COLO668 (cell line): ENCODE measurements around the gene OR10S1.
"Not testable (repeated sequence)": the region's sequence is repeated elsewhere in the genome, so short reads cannot be mapped to it uniquely, and the experiment has no call there.

ENCODE experiments used
- DNase-seq: peaks from one replicate; lab custom pipeline; 2025; ENCODE audit not compliant: unreplicated experiment; lab: John Stamatoyannopoulos, UW

The OR10S1 gene, protein sequence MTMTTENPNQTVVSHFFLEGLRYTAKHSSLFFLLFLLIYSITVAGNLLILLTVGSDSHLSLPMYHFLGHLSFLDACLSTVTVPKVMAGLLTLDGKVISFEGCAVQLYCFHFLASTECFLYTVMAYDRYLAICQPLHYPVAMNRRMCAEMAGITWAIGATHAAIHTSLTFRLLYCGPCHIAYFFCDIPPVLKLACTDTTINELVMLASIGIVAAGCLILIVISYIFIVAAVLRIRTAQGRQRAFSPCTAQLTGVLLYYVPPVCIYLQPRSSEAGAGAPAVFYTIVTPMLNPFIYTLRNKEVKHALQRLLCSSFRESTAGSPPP

DNA sequence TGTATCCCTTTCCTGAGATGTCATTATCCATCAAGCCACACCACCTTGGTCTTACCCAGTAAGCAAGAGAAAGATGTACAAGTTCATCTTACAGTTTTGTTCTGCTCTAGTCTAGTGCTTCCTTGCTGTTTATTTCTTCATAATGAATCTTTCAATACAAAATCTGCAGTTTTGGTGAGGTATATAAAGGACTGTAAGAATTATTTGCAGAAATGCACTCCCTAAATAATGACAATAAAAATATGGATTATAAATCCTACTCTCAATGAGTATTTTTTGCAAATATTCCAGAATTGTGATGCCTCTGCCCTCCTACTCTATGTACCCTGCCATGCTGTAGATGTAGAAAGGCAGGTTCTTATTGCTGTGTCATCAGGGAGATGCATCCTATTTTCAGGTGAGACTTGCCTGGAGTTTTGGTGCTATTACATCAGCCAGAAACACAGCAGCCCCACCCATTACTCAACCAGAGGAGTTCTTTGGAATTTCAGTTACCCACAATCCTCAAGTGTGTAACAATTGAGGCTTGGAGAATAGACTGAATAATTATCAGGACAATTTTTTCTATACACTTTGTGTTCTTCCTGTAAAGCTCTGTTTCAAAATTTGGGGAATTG lies at the start of gene OR10S1:
TSS of gene OR10S1 (minus strand) at position 51 of the 617 bp plus-strand sequence. CDS start 117 bp downstream, outside the sequence.
- DNase-seq, result no peak

DNA sequence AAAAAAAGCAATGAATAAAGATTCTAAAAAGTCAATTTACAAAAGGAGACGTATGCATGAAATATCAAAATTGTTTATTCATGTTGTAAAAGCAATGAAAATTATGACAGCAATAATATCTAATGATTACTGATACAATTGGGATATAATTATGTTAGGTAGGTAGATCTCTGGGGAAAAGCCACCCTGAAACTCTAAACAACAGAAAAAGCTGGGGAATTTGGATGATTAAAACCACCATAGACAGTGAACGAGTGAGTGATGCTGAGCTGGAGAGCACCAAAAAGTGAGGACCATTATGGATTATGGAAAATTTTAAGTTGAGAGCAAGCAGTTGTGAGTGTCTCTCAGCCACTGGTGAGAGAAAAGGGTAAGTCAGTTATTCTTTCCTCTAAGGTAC lies 48.9 kb upstream of the OR10S1 start, which contains the start of gene OR10G8:
TSS of gene OR10G8 (plus strand) at position 301 of the 400 bp plus-strand sequence. CDS start 2,825 bp downstream, outside the sequence.
- DNase-seq, result no peak

DNA sequence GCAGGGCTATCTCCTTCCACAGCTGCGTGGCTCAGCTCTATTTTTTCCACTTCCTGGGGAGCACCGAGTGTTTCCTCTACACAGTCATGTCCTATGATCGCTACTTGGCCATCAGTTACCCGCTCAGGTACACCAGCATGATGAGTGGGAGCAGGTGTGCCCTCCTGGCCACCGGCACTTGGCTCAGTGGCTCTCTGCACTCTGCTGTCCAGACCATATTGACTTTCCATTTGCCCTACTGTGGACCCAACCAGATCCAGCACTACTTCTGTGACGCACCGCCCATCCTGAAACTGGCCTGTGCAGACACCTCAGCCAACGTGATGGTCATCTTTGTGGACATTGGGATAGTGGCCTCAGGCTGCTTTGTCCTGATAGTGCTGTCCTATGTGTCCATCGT lies 38.3 kb upstream of the OR10S1 start:
- not testable (repeated sequence) for DNase-seq

DNA sequence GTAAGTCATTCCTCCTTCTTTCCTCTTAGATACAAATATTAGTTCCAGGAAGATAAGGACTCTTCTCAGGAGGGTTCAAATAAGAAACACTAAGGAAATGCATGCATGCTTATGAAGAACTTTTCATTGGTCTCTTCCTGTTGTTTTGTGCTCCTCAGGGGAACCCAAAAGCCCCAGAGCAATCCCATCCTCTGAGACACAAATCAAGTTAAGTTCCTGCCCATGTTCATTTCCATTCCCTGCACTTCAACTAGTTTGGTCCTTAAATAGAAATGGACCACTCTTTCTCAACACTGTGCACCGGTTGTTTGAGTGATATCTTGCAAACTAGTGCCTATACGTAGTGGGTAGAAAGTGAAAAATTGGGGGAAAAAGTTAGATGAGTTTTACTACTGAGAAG lies 35.1 kb upstream of the OR10S1 start, which contains the start of gene OR10G4:
TSS of gene OR10G4 (plus strand) at position 301 of the 400 bp plus-strand sequence. CDS start 2,578 bp downstream, outside the sequence.
- no peak for DNase-seq

DNA sequence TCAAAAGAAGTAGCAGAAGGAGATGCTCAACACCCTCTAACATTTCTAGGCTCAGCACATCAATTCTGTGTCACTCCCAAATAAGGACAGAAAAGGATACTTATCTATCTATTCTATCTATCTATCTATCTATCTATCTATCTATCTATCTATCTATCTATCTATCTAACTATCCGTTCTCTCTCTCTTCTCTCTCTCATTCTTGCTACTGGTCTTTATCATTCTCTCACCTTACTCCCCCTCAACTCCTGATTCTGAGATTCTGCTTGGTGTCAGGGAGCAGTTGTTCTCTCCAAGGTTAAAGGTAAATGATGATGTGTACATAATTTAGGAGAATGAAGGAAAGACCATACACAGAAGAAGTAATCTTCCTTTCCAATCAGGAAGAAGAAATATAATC lies 17.5 kb upstream of the OR10S1 start, which contains the start of gene OR10G6:
TSS of gene OR10G6 (minus strand) at position 43 of the 400 bp plus-strand sequence. CDS start at position 43, 0 bp downstream.
- no peak for DNase-seq

DNA sequence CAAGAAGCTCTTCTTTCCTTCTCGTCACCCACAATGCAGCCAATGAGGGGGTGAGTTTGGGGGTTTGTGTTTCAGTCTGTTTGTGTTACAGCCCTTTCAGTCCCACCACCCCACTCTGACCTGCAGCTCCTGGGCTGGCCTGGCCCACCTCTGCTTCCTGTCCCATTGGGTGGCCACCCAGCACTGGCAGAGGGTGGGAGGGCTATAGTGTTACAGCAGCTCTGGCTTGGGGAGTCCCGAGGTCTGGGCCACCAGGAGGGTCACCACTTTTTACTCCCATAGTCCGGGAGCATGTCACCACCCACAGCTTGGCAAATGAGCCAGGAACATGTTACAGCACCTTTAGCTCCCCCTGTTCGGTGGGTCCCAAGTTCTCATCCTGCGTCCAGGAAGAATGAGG lies 1.7 kb upstream of the OR10S1 start:
- DNase-seq, result no peak

DNA sequence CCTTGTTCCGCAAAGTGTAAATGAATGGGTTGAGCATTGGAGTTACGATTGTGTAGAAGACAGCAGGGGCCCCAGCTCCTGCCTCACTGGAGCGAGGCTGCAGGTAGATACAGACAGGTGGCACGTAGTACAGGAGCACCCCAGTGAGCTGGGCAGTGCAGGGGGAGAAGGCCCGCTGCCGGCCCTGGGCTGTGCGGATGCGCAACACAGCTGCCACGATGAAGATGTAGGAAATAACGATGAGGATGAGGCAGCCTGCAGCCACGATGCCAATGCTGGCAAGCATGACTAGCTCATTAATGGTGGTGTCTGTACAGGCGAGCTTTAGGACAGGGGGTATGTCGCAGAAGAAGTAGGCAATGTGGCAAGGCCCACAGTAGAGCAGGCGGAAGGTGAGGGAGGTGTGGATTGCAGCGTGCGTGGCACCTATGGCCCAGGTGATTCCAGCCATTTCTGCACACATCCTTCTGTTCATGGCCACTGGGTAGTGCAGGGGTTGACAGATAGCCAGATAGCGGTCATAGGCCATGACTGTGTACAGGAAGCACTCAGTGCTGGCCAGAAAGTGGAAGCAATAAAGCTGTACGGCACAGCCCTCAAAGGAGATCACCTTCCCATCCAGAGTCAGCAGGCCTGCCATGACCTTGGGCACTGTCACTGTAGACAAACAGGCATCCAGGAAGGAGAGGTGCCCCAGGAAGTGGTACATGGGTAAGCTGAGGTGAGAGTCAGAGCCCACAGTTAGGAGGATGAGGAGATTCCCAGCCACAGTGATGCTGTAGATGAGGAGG lies 616 bp downstream of the OR10S1 start:
- DNase-seq, result no peak

DNA sequence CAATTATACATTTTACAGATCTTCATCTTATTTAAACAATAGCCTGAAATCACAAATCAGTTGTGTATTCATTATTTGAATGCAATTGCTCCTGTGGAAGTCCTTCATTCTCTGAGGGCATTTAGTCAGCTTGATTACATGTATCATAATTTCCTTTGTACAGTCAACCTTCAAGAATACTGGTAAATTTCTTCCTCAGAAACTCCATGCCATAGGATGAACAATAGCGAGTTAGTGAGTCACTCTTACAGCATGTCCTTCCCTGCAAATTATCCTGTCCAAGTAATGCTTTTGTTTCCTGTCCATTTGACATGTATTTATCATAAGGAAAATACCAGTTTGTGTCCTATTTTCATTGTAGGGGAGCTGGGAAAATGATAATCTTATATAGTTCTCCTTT lies 3.8 kb downstream of the OR10S1 start:
- no peak for DNase-seq

DNA sequence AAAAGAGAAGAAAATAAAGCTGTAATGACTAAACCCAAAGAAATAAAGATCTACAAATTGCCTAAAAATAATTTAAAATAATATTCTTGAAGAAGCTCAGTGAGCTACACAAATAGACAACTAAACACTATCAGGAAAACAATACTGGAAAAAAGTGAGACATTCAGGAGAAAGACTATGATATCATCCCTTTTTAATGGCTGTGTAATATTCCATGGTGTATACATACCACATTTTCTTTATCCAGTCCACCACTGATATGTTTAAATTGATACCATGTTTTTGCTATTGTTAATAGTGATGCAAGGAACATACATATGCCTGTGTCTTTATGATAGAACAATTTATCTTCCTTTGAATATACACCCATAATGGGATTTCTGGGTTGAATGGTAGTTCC lies 20.8 kb downstream of the OR10S1 start:
- no peak for DNase-seq

DNA sequence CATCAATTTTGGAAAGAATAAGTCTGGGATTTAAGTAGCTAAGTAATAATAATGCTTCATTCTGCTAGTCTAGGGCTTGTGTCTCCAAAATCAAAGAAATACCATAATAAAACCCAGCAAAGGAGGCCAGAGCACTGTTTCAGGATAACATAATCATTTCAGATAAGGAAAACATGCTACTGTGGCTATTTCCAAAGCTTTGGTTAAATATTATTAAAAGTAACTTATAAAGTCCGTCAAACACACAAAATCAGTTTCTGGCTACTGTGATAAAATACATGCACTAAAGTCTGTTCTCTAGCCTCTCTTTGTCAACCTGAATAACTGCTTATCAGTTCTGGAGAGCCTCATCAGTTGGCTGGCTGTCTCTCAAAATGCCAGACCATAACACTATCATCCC lies 32.4 kb downstream of the OR10S1 start:
- DNase-seq, result no peak

DNA sequence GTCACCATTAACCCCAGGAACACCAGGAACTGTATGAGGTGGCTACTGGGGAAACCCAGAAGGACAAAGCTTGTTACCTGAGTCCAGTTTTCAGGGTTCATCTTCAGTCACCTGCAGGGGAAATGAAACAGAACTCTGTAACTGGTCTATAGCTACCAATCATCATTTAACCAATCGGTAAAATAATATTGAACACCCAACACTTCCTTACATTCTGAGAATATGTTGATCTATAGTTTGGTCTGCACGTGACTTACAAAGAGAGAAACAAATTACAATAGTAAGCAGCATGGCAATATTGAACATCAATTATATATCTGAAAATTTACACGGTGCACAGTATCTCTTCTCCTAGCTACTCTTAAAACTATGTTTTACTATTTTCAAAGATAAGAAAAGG lies 33.8 kb downstream of the OR10S1 start, which contains the start of gene OR6T1:
TSS of gene OR6T1 (minus strand) at position 101 of the 400 bp plus-strand sequence. CDS start at position 101, 0 bp downstream.
- DNase-seq, result no peak

DNA sequence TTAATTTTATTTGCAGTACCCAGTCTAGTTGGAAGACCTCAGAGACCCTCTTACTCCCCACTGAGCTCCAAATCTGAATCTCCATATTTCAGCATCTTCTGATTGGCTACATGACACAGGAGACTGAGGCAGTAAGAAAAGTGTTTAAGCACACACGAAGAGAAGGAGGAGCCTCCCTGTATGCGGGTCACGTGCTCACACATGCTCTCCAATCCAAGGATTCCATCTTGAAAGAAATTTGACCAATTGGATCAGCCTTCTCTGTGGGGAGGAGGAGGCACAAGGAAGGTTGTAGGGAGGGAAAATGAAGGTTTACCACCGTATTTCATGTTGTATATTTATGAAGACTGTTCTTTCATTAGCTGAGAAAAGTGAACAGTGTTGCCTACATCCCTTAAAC lies 35.2 kb downstream of the OR10S1 start:
- DNase-seq, result no peak

DNA sequence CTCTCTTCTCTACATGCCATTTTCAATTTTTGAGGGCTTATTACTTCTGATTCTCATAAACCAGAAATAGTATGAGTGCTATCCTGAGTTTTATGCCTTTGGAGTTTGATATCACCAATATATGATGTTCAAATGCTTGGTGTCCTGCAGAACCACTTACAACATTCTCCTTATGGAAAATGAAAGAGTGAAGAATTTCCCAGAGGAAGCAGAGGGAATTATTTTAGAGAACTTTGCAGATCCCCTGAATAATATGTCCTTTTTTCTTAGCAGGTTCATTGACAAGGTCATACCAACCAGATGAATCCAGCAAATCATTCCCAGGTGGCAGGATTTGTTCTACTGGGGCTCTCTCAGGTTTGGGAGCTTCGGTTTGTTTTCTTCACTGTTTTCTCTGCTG lies 38.3 kb downstream of the OR10S1 start, which contains the start of gene OR4D5:
TSS of gene OR4D5 (plus strand) at position 301 of the 400 bp plus-strand sequence. CDS start at position 301, 0 bp downstream.
- DNase-seq, result no peak
